ENCODE results near the gene ZNRF1.

- TF ChIP-seq POLR2AphosphoS5 (IDR thresholded peaks at IDR 0.05), result no peak
- TF ChIP-seq CTCF (IDR thresholded peaks at IDR 0.05), result no peak
Measured at GRCh38 chr16:75114179-75114945, 115.5 kb downstream of the ZNRF1 start.
